NOMO-1 (cell line): Measurements from ENCODE around the gene PHLPP1.
"Not testable (repeated sequence)": the region's sequence is repeated elsewhere in the genome, so short reads cannot be mapped to it uniquely, and the experiment has no call there.

Experiments
- DNase-seq, 2 experiments: peaks; one replicate each; lab custom pipeline; 2025; ENCODE audit not compliant: unreplicated experiment in 2 of 2; lab: John Stamatoyannopoulos, UW

Gene PHLPP1

DNA sequence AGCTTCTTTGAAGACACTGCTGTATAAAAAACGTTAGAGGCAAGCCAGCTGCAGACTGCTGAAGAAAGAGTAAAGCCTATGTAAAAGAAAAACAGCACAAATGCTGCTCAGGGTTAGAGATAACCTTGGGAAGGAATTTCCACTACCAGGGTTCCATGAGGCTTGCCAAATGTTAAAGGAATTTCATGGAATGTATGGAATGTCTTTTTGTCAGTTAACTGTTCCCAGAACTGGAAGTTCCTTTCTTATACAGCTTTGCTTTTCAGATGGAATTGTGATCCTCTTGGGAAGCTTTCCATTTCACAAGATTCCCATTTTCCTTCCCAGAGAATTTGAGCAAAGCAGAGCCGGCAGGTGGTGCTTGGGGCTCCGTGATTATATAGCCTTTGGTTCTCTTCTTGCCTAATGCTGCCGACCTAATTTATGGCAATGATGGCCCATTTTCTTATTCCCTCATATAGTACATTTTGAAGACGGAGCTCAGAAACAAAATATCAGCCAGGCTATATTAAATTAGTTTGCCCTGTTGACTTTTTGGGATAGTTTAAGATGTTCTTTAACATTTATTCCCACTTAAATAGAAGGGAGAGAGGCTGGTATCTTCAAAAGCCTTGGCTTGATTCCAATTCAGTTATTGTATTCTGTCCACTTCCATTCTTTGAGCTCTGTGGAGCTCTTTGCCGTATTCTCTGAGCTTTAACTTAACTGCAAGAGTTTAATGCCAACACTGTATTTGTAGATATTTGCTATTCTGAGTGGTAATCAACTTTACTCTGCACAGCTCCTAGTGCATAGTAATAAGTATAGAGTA is 162.3 kb downstream of the PHLPP1 start:
- no peak for DNase-seq

DNA sequence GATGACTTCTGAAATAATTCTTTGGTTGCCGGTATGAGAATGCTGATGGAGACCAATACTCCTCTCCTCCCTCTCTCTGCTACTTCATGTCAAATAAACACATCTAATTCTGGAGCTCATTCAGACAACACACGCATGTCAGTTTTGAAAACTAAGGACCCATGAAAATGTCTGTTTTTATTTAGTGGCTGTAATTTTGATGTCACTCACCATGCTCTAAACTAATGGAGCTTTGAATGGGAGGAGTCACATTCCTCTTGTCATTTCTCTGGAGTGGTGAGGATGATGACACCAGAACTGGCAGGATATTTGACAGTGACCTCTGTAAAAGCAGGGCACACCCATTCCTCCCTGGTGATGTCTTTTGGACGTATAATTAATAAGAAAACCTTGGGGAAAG is 163.0 kb downstream of the PHLPP1 start:
- DNase-seq: no peak

DNA sequence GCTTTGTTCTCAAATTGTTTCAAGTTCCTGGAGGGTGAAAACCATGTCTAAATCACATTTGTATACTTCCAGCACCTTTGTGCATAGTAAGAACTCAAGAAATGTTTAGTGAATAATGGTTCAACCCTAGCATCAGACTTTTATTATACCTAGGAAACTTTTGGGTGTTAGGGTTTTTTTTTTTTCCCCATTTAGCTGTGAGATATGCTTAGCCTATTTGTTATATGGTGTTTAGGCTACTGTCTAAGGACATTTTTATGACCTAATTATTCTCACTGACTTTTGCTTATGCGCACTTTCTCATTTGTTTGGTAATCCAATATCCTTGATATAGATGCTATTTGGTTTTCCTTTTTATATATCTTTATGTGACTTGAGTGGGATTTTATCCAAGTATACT is 164.7 kb downstream of the PHLPP1 start:
- no peak for DNase-seq

DNA sequence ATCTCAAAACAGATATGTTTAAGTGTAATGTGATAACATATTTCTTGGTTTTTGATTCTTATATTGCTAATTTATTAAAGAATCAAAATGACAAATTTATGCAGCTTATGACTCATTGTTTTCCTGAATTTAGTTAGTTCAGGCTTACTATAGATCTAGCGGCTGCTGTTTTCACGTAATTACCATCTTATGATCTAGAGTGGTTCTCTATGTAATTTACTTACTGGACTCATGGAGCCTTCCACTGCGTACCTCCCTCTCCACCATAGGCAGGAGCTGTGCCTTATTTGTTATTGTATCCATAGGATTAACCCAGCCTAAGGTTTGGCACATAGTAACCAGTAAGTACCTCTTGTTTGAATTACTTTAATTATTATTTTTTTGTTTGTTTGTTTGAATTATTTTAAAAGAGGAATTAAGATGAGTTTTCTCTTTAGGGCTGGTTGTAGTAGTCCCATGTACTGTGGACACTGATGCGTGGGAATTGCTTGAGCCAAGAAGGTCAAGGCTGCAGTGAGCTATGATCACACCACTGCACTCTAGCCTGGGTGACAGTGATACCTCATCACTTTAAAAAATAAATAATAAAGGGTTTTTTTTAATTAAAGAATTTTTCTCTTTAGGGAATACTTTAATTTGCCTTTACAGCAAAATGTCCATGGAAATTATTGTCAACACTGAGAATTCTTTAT is 165.5 kb downstream of the PHLPP1 start:
- no peak for DNase-seq

DNA sequence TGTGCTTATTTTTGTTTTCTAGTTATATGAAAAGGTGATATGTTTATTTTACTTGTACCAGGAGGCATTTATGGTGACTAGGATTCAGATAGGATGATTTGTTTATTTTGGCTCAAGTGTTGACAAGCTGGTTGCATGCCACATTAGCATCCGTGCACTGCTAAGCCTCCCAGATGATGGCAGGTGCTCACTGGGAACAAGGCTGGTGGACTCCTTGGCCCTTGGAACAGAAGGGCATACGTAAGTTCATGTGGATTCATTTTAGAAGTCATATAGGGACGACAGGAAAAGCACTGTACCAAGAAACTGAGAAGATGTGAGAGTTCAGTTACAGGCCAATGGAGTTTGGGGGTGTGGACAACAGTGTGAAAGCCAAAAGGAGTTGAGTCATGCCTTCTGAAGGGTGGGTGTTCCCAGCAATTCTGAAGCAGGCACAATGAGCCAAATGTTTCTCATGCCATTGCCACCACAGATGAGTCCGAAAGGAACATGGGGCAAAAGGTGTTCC is 166.2 kb downstream of the PHLPP1 start:
- no peak for DNase-seq

DNA sequence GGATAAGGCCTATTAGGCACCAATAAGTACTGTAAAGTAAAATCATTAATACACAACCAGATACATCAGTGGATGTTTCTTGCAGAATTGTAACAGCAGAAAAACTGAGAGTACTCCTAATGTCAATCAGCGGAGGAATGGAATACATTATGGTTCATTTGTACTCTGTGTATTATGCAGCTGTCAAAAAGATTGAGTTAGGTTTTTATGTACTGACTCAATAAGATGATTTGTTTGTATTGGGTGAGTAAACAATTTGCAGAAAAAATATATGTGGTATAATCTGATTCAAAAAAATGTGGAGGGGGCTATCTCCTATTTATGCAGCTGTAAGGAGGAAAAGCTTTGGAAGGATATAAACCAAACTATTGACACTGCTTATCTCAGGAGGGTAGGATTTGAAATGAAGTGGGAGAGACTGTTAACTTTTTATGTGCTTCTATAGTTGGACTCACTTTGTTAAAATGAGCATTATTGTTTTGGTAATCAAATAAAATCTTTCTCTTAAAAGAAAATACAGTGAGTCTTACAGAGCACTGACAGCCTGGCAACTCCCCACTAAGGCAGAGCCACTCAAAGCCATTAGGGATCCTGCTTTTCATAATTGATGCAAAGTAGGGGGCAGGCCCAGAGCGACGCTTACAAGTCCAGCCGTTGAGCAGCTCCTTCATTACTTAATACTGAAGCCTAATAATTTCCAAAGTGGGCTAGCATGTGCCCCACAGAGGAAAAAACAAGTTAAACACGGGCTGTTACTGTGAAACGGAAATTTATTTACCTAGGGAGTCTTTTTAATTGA is 168.8 kb downstream of the PHLPP1 start:
- no peak for DNase-seq

DNA sequence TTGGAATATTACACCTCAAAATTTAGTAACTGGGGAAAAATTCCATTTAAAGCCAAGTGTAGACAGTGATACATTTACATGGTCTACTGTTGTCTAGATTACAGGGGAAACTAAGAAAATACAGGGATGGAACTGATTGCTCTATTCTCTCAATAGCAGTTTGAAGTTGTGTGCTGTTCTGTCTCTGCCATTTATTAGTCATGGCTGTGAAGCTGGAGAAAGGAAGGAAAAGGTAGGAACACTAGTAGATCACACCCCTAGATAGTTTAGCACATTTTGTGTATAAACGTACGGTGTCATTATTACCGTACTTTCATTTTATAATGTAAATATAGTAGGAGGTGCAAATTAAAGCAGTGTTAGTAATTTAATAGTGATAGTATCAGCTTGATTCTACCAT is 170.5 kb downstream of the PHLPP1 start:
- DNase-seq: no peak

DNA sequence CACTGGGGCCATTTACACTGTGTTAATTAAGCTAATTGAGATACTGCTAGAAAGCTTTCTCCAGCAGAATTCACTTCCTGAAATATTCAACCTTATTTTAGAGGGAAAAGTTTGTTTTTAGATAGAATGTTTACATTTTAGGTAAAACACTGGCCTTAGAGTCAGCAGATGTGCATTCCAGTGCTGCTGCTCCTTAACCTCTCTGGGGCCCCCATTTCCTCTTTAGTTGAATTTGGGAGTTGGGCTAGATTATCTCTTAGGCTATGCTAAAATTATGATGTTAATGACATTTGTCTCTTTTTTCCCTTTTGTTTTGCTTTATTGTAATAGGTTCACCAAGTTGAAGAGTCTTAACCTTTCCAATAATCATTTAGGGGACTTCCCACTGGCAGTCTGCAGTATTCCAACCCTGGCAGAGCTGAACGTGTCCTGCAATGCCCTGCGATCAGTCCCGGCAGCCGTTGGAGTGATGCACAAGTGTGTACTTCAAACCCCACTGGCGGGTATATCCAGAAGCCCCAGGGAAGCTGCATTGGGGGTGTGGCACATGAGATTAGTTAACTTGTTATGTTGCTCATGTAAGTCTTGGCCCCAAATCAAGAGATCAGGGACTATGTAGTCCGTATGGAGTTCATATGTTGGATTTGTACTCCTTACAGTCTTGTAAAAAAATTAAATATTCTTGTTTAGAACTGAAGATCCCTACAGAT is 179.5 kb downstream of the PHLPP1 start:
- DNase-seq: no peak

DNA sequence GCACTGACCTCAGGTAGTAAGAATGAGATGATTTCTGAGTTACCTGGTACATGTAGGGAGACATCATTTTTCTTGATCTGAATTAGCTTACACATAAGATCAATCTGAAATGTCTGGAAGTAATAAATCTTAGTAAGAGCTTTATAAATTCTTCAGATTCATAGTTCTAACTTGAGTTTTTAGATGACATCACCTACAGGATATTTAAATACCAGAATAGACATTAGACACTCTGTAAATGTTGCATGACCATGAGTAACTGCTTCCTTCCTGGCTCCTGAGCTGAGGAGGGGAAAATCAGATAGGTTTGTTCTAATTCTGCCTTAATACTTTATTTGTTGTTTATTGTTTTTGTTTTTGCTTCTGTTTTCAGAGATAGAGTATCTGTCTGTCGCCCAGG is 181.8 kb downstream of the PHLPP1 start:
- DNase-seq: no peak

DNA sequence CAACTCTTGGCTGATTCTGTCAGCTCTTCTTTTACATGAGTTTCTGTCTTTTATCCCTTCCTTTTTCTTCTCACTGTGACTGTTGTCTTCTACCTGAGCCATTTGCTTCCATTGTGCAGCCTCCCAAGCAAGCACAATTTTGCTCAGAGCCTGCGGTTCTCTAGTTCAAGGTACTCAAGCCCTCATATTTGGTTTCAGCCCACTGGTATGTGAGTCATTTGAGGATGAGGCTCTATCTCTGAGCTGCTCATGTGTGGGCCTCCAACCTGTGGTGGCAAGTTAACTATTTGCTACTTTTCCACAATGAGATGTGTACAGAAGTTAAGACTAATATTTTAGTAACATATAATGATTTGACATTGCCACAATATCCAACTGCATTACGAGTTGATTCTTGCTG is 183.0 kb downstream of the PHLPP1 start:
- no peak for DNase-seq

DNA sequence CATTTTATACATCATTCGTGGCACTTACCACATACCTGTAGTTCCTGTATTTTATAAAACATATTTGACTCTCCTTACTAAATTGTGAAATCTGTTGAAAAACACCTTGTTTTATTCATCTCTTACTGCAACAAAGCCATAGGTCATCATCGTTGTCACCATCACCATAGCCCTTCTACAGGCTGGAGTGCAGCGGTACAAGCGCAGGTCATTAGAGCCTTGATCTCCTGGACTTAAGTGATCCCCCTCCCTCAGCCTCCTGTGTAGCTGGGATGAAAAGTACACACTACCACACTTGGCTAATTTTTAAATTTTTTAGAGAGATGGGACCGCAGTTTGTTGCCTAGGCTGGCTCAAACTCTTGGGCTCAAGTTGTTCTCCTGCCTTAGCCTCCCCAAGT is 184.2 kb downstream of the PHLPP1 start:
- no peak for DNase-seq

DNA sequence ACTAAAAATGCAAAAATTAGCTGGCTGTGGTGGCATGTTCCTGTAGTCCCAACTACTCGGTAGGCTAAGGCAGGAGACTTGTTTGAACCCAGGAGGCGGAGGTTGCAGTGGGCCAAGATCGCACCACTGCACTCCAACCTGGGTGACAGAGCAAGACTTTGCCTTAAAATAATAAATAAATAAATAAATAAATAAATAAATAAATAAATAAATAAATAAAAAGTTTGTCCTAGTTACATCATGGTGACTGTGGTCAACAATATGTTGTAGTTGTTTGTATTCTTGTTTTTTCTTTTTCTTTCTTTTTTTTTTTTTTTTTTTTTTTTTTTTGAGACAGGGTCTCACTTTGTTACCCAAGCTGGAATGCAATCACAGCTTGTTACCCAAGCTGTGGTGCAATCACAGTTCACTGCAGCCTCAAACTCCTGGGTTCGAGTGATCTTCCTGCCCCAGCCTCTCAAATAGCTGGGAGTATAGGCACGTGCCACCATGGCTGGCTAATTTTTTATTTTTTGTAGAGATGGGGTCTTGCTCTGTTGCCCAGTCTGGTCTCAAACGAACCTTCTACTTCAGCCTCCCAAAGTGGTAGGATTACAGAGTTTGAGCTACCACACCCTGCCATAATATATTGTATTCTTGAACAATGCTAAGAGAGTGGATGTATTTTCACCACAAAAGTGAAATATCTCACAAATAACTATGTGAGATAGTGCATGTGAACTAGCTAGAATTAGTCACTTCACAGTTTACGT is 185.0 kb downstream of the PHLPP1 start:
- DNase-seq: no peak

DNA sequence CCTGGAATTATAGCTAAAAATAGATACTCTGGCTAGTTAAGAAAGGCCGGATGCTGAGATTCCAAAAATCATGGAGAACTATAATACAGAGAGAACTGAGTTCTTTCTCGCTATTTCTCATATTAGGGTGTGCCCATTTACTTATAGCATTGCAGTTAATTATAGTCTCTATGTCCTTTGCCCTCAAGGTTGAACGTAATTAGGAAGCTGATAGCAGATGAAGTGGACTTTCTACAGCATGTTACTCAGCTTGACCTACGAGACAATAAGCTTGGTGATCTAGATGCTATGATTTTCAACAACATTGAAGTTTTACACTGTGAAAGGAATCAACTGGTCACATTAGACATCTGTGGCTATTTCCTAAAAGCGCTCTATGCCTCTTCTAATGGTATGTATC is 187.4 kb downstream of the PHLPP1 start:
- DNase-seq: no peak

DNA sequence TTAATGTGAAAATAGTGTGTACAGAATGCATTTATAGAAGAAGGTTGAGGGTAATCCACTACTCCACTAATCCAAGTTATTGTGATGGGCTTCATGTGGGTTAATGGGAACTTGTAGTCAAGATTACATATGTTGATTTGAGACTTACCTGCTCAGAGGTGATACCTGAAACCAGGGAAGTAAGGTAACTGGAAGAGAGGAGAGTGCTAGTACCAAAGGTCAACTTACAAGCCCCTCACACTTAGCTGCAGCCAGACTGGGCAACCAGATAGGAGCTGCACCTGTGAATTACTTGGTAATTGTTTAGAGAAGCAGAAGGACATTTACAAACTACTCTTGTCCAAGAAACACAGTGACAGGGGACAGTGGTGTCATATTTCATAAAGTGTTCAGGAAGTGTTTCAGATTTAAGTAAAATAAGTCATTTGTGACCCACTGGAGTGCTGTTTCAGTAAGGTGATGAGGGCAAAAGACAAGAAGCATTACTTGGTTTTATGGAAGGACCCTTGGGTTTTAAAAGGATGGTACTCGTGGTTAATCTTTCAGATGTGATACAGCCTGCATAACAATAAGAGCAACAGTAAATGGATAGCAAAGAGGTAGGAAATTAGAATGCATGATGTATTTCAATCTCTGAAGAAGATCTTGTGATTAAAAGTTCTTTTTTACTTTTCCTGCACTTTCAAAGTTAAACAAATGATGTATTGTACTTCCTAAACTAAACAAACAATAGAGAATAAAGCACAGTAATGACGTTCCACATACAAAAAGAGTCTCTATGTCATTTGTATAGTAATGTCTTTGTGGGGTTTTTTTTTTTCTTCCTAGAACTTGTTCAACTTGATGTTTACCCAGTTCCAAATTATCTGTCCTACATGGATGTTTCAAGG is 189.3 kb downstream of the PHLPP1 start:
- no peak for DNase-seq

DNA sequence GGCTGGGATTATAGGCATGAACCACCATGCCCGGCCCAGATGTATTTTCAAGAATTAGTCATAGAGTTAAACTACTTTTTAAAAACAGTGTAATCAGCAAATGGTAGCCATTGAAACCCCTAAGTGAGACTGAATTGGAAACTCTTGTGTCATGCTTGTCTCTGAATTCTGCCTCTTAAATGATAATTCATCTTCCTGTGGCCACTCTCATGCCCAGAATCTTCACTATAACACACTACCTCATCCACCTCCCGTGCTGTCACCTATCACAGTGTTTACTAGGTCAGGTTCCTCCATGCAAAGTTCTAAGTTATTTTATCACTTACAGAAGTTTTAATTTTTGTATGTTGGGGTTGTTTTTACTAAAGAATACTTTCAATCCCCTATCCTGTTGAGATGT is 197.5 kb downstream of the PHLPP1 start:
- no peak for DNase-seq

DNA sequence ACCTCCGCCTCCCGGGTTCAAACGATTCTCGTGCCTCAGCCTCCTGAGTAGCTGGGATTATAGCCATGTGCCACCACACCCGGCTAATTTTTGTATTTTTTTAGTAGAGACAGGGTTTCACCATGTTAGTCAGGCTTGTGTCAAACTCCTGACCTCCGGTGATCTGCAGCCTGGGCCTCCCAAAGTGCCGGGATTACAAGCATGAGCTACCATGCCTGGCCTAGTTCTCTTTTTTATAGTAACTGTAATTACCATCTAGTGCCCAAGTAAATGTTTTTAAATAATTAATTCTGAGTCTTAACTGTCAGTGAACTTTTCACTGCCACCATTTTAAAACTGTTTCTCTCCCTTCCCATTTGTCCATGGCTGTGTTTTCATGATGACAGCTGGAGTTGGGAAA is 198.5 kb downstream of the PHLPP1 start:
- DNase-seq: not testable (repeated sequence)

DNA sequence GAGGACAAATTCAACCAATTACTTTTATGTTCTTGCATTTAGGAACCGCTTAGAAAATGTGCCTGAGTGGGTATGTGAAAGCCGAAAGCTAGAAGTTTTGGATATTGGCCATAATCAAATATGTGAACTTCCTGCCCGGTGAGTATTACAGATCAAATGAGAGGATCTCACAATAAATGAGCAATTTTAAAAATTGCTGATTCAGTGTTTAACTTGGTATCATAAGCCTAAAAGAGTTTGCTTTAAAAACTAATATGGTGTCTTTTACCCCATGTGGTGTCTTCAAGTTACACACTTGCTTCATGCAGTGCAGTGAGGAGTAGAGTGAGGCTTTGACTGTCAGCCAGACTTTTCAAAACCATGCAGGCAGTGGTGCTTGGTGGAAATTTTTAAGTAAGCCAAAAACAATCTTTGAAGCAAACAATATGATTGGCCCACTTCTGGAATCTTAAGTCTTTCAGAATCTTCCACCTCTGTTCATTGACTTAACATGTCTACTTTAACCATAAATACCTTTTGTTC is 199.6 kb downstream of the PHLPP1 start:
- no peak for DNase-seq

DNA sequence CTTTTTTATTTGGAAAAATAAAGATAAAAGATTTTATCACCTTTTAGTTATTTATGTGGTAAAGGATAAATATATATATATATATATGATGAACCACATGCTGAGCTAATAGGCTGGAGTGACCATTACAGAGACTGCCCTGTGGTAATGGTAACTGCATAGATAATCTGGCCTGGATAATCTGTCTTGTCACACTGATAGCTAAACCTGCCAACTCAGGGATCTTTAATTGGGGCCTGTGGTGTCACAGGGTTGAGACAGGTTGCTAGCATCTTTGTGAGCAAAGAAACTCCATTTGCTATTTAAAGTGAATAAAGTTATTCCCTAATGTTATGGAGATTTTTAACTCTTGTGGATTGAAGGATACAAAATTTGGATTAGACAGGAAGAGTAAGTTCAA is 203.0 kb downstream of the PHLPP1 start:
- no peak for DNase-seq
